Fibroblast of pulmonary artery (primary cell): ENCODE data around the gene SMYD3.

Source experiments
- DNase-seq: peaks from one replicate; pipeline ENCODE4 v3.0.0-alpha.2; 2010; ENCODE audit warnings: low read depth
- H3K4me3 ChIP-seq: replicated peaks from 2 replicates; pipeline ENCODE4 v1.5.1; 2011; ENCODE audit warnings: low read depth, mild to moderate bottlenecking, control low read depth, low read length, moderate library complexity
- TF ChIP-seq, protein P1 (sequence below): IDR thresholded peaks from 2 replicates; pipeline ENCODE4 v1.5.1; 2011; ENCODE audit warnings: mild to moderate bottlenecking, control low read depth, low read length, inconsistent platforms; ENCODE audit errors: missing control alignments

SMYD3 gene

GRCh38 chr1:245938046-245938435, 569.0 kb downstream of the SMYD3 start:
- no peak for DNase-seq
- TF ChIP-seq, protein P1, sequence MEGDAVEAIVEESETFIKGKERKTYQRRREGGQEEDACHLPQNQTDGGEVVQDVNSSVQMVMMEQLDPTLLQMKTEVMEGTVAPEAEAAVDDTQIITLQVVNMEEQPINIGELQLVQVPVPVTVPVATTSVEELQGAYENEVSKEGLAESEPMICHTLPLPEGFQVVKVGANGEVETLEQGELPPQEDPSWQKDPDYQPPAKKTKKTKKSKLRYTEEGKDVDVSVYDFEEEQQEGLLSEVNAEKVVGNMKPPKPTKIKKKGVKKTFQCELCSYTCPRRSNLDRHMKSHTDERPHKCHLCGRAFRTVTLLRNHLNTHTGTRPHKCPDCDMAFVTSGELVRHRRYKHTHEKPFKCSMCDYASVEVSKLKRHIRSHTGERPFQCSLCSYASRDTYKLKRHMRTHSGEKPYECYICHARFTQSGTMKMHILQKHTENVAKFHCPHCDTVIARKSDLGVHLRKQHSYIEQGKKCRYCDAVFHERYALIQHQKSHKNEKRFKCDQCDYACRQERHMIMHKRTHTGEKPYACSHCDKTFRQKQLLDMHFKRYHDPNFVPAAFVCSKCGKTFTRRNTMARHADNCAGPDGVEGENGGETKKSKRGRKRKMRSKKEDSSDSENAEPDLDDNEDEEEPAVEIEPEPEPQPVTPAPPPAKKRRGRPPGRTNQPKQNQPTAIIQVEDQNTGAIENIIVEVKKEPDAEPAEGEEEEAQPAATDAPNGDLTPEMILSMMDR, result no peak
- no peak overlapping the region for H3K4me3 ChIP-seq

DNA sequence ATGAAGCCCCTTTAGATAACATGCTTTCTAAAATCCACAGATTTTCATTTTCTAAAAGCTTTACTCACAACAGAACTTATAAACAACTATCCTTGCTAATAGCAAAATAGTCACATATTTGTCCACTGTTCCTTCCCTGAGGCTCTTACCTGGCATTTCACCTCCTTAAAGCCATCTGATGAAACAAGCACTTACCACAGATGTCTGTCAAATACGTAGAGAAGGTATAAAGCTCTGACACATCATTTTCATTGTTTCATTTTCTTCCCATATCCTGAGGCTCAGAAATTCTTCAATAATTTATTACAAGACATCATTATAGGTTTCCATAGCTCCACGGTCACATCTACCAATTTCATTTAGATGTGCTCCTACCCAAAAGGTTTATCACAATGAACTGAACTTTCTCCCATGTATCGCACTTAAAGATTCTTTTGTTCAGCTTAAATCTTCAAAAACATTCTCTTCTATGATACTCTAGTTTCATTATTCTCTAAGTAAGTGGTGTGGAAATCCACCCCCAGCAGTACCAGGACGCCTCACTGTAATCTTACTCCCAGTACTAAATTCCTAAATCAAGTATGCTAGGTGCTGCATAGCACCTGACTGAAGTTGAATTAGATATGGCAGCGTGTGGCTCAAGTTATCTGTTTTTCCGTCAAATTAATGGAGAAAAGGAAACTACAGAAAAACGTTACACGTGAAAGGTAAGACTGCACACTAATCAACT, 569.6 kb downstream of the SMYD3 start:
- no peak overlapping the region for H3K4me3 ChIP-seq
- TF ChIP-seq, protein P1, result no peak
- DNase-seq, result no peak

DNA sequence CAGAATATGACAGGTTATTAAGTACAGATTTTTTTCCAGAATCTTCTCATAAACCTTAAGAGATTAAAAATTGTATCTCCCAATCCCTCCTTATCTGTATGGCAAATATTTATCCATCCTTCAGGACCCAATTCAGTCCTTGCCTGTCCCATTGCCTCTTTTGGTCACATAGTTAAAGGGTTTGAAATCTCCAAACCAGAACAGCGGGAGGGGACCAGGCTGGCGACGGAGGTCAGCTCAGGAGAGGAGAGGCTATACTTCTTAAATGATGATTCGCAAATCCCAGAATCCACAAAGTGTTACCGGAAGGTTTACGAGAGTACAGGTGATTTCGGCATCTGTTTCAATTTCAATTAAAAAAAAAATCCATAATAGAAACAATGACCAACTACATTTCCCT, 572.7 kb downstream of the SMYD3 start:
- DNase-seq, result no peak

DNA sequence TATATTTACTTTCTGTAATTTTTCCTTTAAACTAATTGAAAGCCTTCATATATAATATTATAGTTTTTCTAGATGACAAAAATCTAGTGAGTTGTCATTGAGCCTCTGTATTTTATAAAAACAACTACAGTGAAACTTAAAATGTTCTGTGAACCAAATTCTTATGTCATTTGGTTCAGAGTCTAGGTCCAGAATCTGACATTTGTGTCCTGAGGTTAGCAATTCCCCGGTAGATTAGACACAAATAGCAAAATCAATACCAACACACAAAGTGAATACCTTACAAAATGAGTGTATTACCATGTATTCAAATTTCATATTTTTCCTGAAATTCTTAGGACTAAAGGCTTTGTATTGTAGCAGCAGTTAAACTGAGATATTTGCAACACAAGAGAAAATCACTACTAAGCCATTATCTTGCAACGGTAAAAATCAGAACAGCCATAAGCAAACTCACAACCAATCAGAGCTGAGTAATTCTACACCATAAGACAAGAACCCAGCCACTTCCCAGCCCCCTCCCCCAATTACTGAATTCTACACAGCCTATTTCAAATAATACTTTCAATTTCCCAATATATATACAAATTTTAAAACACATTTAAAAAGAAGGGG, 573.5 kb downstream of the SMYD3 start:
- no peak for DNase-seq
- H3K4me3 ChIP-seq, result no peak overlapping the region
- TF ChIP-seq, protein P1, result no peak

More for the DNA sequence above, 572.7 kb downstream of the SMYD3 start:
- TF ChIP-seq, protein P1, result no peak
- no peak overlapping the region for H3K4me3 ChIP-seq

DNA sequence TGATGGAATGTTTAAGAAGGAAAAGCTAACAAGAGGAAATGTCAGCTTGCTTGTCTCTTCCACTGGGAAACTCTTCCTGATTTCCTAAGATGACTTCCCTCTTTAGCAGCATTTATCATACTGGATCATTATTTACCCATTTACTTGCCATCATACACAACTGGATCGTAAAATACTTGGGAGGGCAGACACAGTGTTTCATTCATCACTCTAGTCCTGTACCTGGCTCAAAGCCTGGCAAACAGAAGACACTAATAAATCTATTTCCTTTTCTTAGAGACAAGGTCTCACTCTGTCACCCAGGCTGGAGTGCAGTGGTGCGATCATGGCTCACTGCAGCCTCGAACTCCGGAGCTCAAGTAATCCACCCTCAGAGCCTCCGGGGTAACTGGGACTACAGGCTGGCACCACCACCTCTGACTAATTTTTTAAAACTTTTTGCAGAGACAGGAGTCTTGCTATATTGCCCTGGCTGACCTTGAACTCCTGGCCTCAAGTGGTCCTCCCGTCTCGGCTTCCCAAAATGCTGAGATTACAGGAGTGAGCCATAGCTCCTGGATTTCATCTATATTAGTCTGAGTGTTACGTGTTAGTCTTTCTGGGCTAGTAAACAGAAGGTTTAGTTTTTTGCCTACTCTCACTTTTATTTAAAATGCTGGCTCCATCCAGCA, 574.6 kb downstream of the SMYD3 start:
- H3K4me3 ChIP-seq, result no peak overlapping the region
- TF ChIP-seq, protein P1, result no peak

DNA sequence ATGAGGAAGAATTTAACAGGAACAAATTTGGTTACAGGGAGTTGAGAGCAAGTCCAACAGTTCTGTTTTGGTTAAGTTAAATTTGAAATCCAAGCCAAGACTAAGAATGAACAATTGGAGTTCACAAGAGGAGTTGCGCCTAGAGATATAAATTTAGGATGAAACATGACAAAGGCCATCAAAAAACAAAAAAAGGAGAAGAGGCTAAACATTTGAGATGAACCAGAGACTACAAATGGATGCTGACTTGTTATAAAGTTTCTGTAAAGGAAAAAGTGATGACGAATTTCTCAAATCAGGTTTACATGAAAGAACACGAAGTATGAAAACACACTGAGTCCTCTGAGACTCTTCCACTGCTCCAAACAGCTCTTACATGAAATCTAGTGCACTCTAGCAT, 575.6 kb downstream of the SMYD3 start:
- H3K4me3 ChIP-seq, result no peak overlapping the region
- TF ChIP-seq, protein P1, result no peak
- no peak for DNase-seq

More for the DNA sequence above, 574.6 kb downstream of the SMYD3 start:
- no peak for DNase-seq
